CD4-positive, alpha-beta T cell (primary cell): ENCODE measurements around the gene BABAM2. TPM values are rescaled to one million over a fixed set of nuclear protein-coding genes. Genes with fewer than 3 reads are reported as not detected.

Experiments used
- ATAC-seq: fragments of 200-7000 bp; cut with Tn5 transposase; one replicate; pipeline ENCODE4 v1.10.0; 2022; ENCODE audit warnings: mild to moderate bottlenecking; ENCODE audit not compliant: poor library complexity
- CTCF ChIA-PET: fragments of 350-600 bp; sonication (Branson Sonifier 250); formaldehyde crosslinking; loops from one replicate; lab custom pipeline; 2021; ENCODE audit warnings: antibody characterized with exemption, inconsistent platforms; lab: Charles Lee
- POLR2A ChIA-PET: fragments of 350-600 bp; sonication (Branson Sonifier 250); formaldehyde crosslinking; loops from one replicate; lab custom pipeline; 2021; ENCODE audit warnings: antibody characterized with exemption, inconsistent platforms; lab: Charles Lee
- DNase-seq, 14 experiments: peaks; one replicate each; pipeline ENCODE4 v3.0.0-alpha.2; 2013 to 2020; ENCODE audit warnings: mixed read lengths in 2 of 14
- H3K27ac ChIP-seq, 2 donors: one replicate each; pipeline versions ENCODE4 v1.5.1 to v1.7.0; 2013; ENCODE audit warnings: low read length in 2 of 2, low read depth in 1 of 2, mild to moderate bottlenecking in 1 of 2
- H3K27me3 ChIP-seq, 2 experiments: 1 replicate in 1 of 2; 2 replicates in 1 of 2; pipeline versions ENCODE4 v1.6.1 to v1.7.0; 2013; ENCODE audit warnings: low read length in 2 of 2, control low read depth in 1 of 2, mild to moderate bottlenecking in 1 of 2, moderate library complexity in 1 of 2; ENCODE audit not compliant: insufficient read depth in 2 of 2, control insufficient read depth in 1 of 2
- H3K36me3 ChIP-seq: one replicate; pipeline ENCODE4 v1.6.1; 2013; ENCODE audit warnings: low read length, control low read depth; ENCODE audit not compliant: insufficient read depth
- H3K4me1 ChIP-seq: one replicate; pipeline ENCODE4 v1.6.1; 2013; ENCODE audit warnings: low read length, control low read depth; ENCODE audit not compliant: insufficient read depth
- H3K4me3 ChIP-seq: one replicate; pipeline ENCODE4 v1.5.1; 2013; ENCODE audit warnings: mild to moderate bottlenecking, low read length, moderate library complexity
- H3K9me3 ChIP-seq, 2 experiments: 1 replicate in 1 of 2; 2 replicates in 1 of 2; pipeline versions ENCODE4 v1.6.1 to v1.7.0; 2013; ENCODE audit warnings: low read length in 2 of 2, mild to moderate bottlenecking in 2 of 2, control low read depth in 1 of 2, moderate library complexity in 1 of 2; ENCODE audit not compliant: control insufficient read depth in 1 of 2, insufficient read depth in 1 of 2
- H3K27ac Mint-ChIP-seq: one replicate; pipeline ENCODE4 v1.8.0; 2020; ENCODE audit warnings: mixed read lengths
- H3K27me3 Mint-ChIP-seq: one replicate; pipeline ENCODE4 v1.8.0; 2021; ENCODE audit warnings: mixed read lengths
- H3K36me3 Mint-ChIP-seq: one replicate; pipeline ENCODE4 v1.8.0; 2021; ENCODE audit warnings: low read depth, mixed read lengths
- H3K4me1 Mint-ChIP-seq: one replicate; pipeline ENCODE4 v1.8.0; 2021; ENCODE audit warnings: low read depth, mixed read lengths
- H3K4me3 Mint-ChIP-seq: one replicate; pipeline ENCODE4 v1.8.0; 2020; ENCODE audit warnings: mild to moderate bottlenecking, mixed read lengths
- H3K9me3 Mint-ChIP-seq: one replicate; pipeline ENCODE4 v1.8.0; 2020; ENCODE audit warnings: mixed read lengths
- CTCF ChIP-seq: fragments of 200-600 bp; IDR thresholded peaks from one replicate; pipeline ENCODE4 v1.8.0; 2022; ENCODE audit warnings: antibody characterized with exemption, mild to moderate bottlenecking
- intact Hi-C, 2 experiments: fragments of 100-400 bp; cut with DNase I in 1 of 2; cut with micrococcal nuclease in 1 of 2; formaldehyde crosslinking; loops; one replicate each; pipeline versions ENCODE4 v1.15.1 to v1.9.0; 2023 to 2025; cut with DNase I, micrococcal nuclease
- total RNA-seq, 174 experiments: library from RNA in 2 of 174; stranded (reverse) in 2 of 174; gene quantifications; one replicate each; pipeline ENCODE4 v1.2.3 and lab custom pipeline; 2021 to 2026

BABAM2 gene
- total RNA-seq, 2 experiments from 2014 or later = 29.2 to 32.8 TPM

GRCh38 chr2:28234807-28235206, 344.3 kb downstream of the BABAM2 start:
- TF ChIP-seq CTCF = no peak
- H3K27ac ChIP-seq = no peak overlapping the region

DNA sequence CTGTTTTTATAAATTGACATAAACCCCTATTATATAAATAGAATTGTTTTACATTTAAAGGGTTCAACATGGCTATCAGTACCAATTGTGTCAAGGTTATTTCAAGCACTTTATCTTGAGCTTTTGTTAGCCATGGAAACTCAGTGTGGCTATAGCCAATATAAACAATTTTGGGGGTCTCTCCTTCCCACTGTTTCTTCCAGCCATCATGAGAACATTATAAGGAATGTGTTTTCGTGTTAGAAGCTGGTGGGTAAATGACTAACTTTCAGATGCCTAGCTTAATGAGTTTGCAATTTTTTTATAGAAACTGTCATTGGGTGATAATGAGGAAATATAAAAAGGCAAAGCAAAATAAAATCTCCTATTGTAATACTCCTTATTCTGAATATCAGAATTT, 348.7 kb downstream of the BABAM2 start:
- ChIA-PET CTCF (interaction anchor here (1.3 kb wide), 1 partner anchor 8 kb away, joined by 3 read pairs; no protein-coding TSS in a partner anchor), POLR2A (no interaction called here)
- Mint-ChIP-seq H3K27me3 (no peaks in the 10 kb centered on the region), H3K4me1 (no peaks in the 10 kb centered on the region), H3K4me3 (no peak overlapping the region), H3K36me3 (peaks cover 26% of the 10 kb centered on the region), H3K9me3 (no peaks in the 10 kb centered on the region), H3K27ac (no peak overlapping the region)
- DNase-seq = no peak
- Histone ChIP-seq H3K27ac (no peak overlapping the region), H3K4me3 (no peak overlapping the region), H3K36me3 (peaks cover 6% of the 10 kb centered on the region), H3K27me3 (no peaks in the 10 kb centered on the region), H3K4me1 (peaks cover 2% of the 10 kb centered on the region), H3K9me3 (no peaks in the 10 kb centered on the region)
- no peak for ATAC-seq
- TF ChIP-seq CTCF = no peak
- intact Hi-C loops = no loop called here

More at GRCh38 chr2:28234807-28235206, 344.3 kb downstream of the BABAM2 start:
- H3K4me1 Mint-ChIP-seq = no peaks in the 10 kb centered on the region
- no peak for DNase-seq
- intact Hi-C loops = no loop called here
- H3K27ac Mint-ChIP-seq = no peak overlapping the region
- H3K27me3 ChIP-seq = no peaks in the 10 kb centered on the region
- H3K36me3 Mint-ChIP-seq = peaks cover 16% of the 10 kb centered on the region
- H3K9me3 ChIP-seq = no peaks in the 10 kb centered on the region
- no peak for ATAC-seq
- no peaks in the 10 kb centered on the region for H3K27me3 Mint-ChIP-seq
- H3K36me3 ChIP-seq = no peaks in the 10 kb centered on the region
- no peak overlapping the region for H3K4me3 Mint-ChIP-seq
- ChIA-PET POLR2A (no interaction called here), CTCF (no interaction called here)
- no peaks in the 10 kb centered on the region for H3K4me1 ChIP-seq
- no peak overlapping the region for H3K4me3 ChIP-seq
- no peaks in the 10 kb centered on the region for H3K9me3 Mint-ChIP-seq

GRCh38 chr2:28240937-28241336, 350.4 kb downstream of the BABAM2 start:
- CTCF ChIA-PET = no interaction called here
- H3K4me3 Mint-ChIP-seq = no peak overlapping the region
- no peaks in the 10 kb centered on the region for H3K4me1 Mint-ChIP-seq
- H3K27me3 Mint-ChIP-seq = no peaks in the 10 kb centered on the region
- H3K27ac ChIP-seq = no peak overlapping the region
- intact Hi-C loops = loop anchor here in 1 of 2 experiments (5.0 kb wide), 1 partner anchor 536 kb away; no protein-coding TSS in a partner anchor
- H3K27me3 ChIP-seq = no peaks in the 10 kb centered on the region
- H3K36me3 ChIP-seq = peaks cover 6% of the 10 kb centered on the region
- H3K9me3 ChIP-seq = no peaks in the 10 kb centered on the region
- no peak overlapping the region for H3K4me3 ChIP-seq
- H3K4me1 ChIP-seq = peaks cover 2% of the 10 kb centered on the region
- H3K9me3 Mint-ChIP-seq = no peaks in the 10 kb centered on the region
- TF ChIP-seq CTCF = no peak
- H3K36me3 Mint-ChIP-seq = peaks cover 36% of the 10 kb centered on the region
- no peak for ATAC-seq
- POLR2A ChIA-PET = no interaction called here
- no peak overlapping the region for H3K27ac Mint-ChIP-seq
- DNase-seq = no peak
